Measurements from ENCODE around the gene FARS2. TPM values are rescaled to one million over a fixed set of nuclear protein-coding genes. Genes with fewer than 3 reads are reported as not detected.

The FARS2 gene
- total and polyA plus RNA-seq, 4 experiments from 2014 or later, result 15.6 to 48.4 (median 24.3) TPM

DNA sequence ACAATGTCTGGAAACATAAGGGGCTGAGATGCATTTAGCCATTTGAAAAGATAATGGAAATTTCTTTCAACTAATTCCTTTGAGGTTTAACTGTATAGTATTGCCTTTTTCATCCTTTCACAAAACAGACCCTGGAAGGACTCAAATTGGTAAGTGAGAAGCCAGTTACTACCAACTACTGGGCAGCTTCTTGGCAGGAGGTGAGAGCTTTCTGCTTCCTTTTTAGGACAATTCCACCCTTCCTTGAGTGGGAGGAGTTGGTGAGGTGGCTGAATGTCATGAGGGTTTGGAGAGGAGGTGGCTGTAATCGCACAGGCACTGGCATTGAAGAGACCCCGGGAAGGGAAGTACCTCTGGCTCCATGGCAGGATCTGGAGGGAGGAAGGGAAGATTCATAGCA lies 404.4 kb downstream of the FARS2 start:
- Mint-ChIP-seq H3K9me3 (peaks cover 0 to 3% (median 0%) of the 10 kb centered on the region in 8 donors), H3K4me1 (peaks cover 25 to 69% (median 51%) of the 10 kb centered on the region in 4 donors), H3K4me3 (peak overlapping the region in 7 of 8 donors; percentile 32 to 68 (median 43)), H3K27me3 (no peaks in the 10 kb centered on the region), H3K36me3 (peaks cover 0 to 7% of the 10 kb centered on the region in 2 donors), H3K27ac (peak overlapping the region; percentile 33 to 92 (median 77))
- ChIA-PET POLR2A (ENCODE audit: partially characterized antibody) (no interaction called here), CTCF (ENCODE audit: partially characterized antibody) (no interaction called here)
- Histone ChIP-seq H3K4me1 (ENCODE audit: insufficient read depth, low read length) (peaks cover 53% of the 10 kb centered on the region), H3K27ac (ENCODE audit: low read depth, low read length) (no peak overlapping the region), H3K36me3 (ENCODE audit: insufficient read depth, low read length) (no peaks in the 10 kb centered on the region), H3K27me3 (ENCODE audit: insufficient read depth, low read length) (no peaks in the 10 kb centered on the region), H3K9me3 (ENCODE audit: control insufficient read depth in 1 of 2, low read length in 2 of 2) (no peaks in the 10 kb centered on the region), H3K4me3 (ENCODE audit: low read length in 2 of 2) (no peak overlapping the region)
- no peak for DNase-seq
- intact Hi-C loops (cut with micrococcal nuclease), result loop anchor here (5.0 kb wide), 1 partner anchor 38 kb away; no protein-coding TSS in a partner anchor

DNA sequence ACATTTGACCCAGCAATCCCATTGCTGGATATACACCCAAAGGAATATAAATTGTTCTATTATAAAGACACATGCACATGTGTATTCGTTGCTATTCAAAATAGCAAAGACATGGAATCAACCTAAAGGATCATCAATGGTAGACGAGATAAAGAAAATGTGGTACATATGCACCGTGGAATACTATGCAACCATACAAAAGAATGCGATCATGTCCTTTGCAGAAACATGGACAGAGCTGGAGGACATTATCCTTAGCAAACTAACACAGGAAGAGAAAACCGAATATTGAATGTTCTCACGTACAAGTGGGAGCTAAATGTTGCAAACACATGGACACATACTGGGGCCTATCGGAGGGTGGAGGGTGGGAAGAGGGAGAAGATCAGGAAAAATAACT lies 405.4 kb downstream of the FARS2 start:
- ChIA-PET POLR2A (ENCODE audit: partially characterized antibody) (no interaction called here), CTCF (ENCODE audit: partially characterized antibody) (no interaction called here)
- H3K4me3 Mint-ChIP-seq, result peak overlapping the region in 2 of 8 donors; percentile 13 to 31
- intact Hi-C loops (cut with micrococcal nuclease), result loop anchor here (5.0 kb wide), 1 partner anchor 39 kb away; no protein-coding TSS in a partner anchor
- H3K27me3 Mint-ChIP-seq, result no peaks in the 10 kb centered on the region
- Histone ChIP-seq H3K27me3 (ENCODE audit: insufficient read depth, low read length) (no peaks in the 10 kb centered on the region), H3K27ac (ENCODE audit: low read depth, low read length) (no peak overlapping the region), H3K4me3 (ENCODE audit: low read length in 2 of 2) (no peak overlapping the region), H3K36me3 (ENCODE audit: insufficient read depth, low read length) (no peaks in the 10 kb centered on the region), H3K9me3 (ENCODE audit: control insufficient read depth in 1 of 2, low read length in 2 of 2) (no peaks in the 10 kb centered on the region), H3K4me1 (ENCODE audit: insufficient read depth, low read length) (peaks cover 61% of the 10 kb centered on the region)
- no peaks in the 10 kb centered on the region for H3K9me3 Mint-ChIP-seq
- H3K36me3 Mint-ChIP-seq, result peaks cover 0 to 9% of the 10 kb centered on the region in 2 donors
- peak overlapping the region in 3 of 7 donors; percentile 66 to 77 (median 68) for H3K27ac Mint-ChIP-seq
- H3K4me1 Mint-ChIP-seq, result peaks cover 29 to 71% (median 53%) of the 10 kb centered on the region in 4 donors
- DNase-seq, result no peak

- Mint-ChIP-seq H3K27me3 (no peaks in the 10 kb centered on the region), H3K4me1 (peaks cover 30 to 76% (median 55%) of the 10 kb centered on the region in 4 donors), H3K9me3 (no peaks in the 10 kb centered on the region), H3K4me3 (peak overlapping the region in 7 of 8 donors; percentile 32 to 74 (median 49)), H3K27ac (peak overlapping the region; percentile 24 to 78 (median 74)), H3K36me3 (peaks cover 0 to 11% of the 10 kb centered on the region in 2 donors)
- H3K4me3 ChIP-seq (ENCODE audit: low read length in 2 of 2), result no peak overlapping the region
- ChIA-PET CTCF (ENCODE audit: partially characterized antibody) (interaction anchor here (1.2 to 1.7 kb wide), 2 partner anchors 9 to 11 kb away, joined by 3 to 5 read pairs; no protein-coding TSS in a partner anchor), POLR2A (ENCODE audit: partially characterized antibody) (interaction anchor here (0.9 kb wide), 1 partner anchor 160 kb away, joined by 3 read pairs; no protein-coding TSS in a partner anchor)
- H3K4me1 ChIP-seq (ENCODE audit: insufficient read depth, low read length), result peaks cover 62% of the 10 kb centered on the region
- H3K27me3 ChIP-seq (ENCODE audit: insufficient read depth, low read length), result no peaks in the 10 kb centered on the region
- peak in 4 of 5 donors; percentile 13 to 68 (median 27) for DNase-seq
- no peak overlapping the region for H3K27ac ChIP-seq (ENCODE audit: low read depth, low read length)
- no peaks in the 10 kb centered on the region for H3K9me3 ChIP-seq (ENCODE audit: control insufficient read depth in 1 of 2, low read length in 2 of 2)
- intact Hi-C loops (cut with micrococcal nuclease), result loop anchor here (5.0 kb wide), 1 partner anchor 40 kb away; no protein-coding TSS in a partner anchor
- H3K36me3 ChIP-seq (ENCODE audit: insufficient read depth, low read length), result no peaks in the 10 kb centered on the region
Measured at GRCh38 chr6:5667737-5668136, 406.4 kb downstream of the FARS2 start.

DNA sequence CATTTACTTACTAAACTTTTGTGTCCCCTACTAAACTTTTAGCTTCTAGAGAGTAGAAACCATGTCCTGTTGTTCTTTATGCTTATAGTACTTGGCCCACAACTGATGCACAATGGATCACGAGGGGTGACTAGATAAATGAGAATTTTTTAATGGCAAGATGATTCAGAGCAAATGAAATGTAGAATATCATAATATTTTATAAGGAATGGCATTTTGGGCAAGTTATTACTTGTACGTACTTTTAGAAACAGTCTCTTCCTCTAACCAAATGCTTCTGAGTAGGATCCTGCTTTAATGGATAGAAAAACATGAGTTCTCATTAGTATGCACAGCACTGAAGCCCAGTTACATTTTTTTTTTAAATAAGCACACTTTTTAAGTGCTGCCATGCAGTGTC lies 409.1 kb downstream of the FARS2 start:
- H3K27me3 Mint-ChIP-seq, result no peaks in the 10 kb centered on the region
- H3K27ac Mint-ChIP-seq, result peak overlapping the region in 2 of 7 donors; percentile 8 to 43
- Histone ChIP-seq H3K4me3 (ENCODE audit: low read length in 2 of 2) (no peak overlapping the region), H3K27ac (ENCODE audit: low read depth, low read length) (no peak overlapping the region), H3K36me3 (ENCODE audit: insufficient read depth, low read length) (no peaks in the 10 kb centered on the region), H3K27me3 (ENCODE audit: insufficient read depth, low read length) (no peaks in the 10 kb centered on the region), H3K9me3 (ENCODE audit: control insufficient read depth in 1 of 2, low read length in 2 of 2) (no peaks in the 10 kb centered on the region), H3K4me1 (ENCODE audit: insufficient read depth, low read length) (peaks cover 45% of the 10 kb centered on the region)
- intact Hi-C loops (cut with micrococcal nuclease), result no loop called here
- H3K9me3 Mint-ChIP-seq, result no peaks in the 10 kb centered on the region
- peaks cover 0 to 11% of the 10 kb centered on the region in 2 donors for H3K36me3 Mint-ChIP-seq
- no peak for DNase-seq
- no peak overlapping the region for H3K4me3 Mint-ChIP-seq
- peaks cover 23 to 59% (median 38%) of the 10 kb centered on the region in 4 donors for H3K4me1 Mint-ChIP-seq
- ChIA-PET CTCF (ENCODE audit: partially characterized antibody) (no interaction called here), POLR2A (ENCODE audit: partially characterized antibody) (no interaction called here)

DNA sequence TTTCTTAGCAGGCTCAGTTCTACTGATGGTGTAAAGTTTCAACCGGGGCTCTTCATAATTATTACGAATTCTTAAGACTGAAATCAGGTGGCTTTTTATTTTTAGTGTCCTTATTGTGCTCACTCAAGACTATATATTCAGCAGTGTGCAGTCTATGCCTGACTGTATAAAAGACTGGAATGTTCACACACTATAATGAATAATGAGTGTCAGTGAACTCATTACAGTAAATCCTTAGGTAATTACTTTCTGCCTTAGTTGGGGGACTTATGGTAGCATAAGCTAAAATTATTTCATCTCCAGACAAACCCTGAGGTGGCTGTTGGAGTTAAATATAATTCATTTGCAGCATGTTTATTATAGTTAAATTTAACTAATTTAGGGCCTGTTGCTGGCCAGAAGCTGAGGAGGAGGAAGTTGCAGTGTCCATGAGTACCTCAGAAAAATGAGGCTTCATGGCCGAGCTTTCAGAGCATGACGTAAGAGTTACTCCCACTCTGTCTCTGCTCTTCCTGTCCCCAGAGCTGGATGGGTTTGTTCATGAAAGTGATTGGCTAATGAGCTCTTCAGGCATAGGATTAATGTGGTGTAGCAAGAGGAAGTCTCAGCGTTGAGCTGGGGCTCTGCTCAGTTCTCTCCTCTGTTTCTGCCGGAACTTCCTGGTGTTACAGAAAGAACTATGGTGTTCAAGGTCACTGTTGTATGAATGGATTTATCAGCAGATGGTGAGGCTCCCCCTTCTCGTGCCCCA lies 409.7 kb downstream of the FARS2 start:
- H3K4me3 ChIP-seq (ENCODE audit: low read length in 2 of 2), result no peak overlapping the region
- no peak overlapping the region for H3K27ac ChIP-seq (ENCODE audit: low read depth, low read length)

GRCh38 chr6:5671601-5672559 lies 410.6 kb downstream of the FARS2 start:
- peak overlapping the region in 4 of 7 donors; percentile 43 to 65 (median 62) for H3K27ac Mint-ChIP-seq
- H3K4me3 Mint-ChIP-seq, result peak overlapping the region in 3 of 8 donors; percentile 22 to 68 (median 59)
- Histone ChIP-seq H3K27me3 (ENCODE audit: insufficient read depth, low read length) (no peaks in the 10 kb centered on the region), H3K4me1 (ENCODE audit: insufficient read depth, low read length) (peaks cover 30% of the 10 kb centered on the region), H3K9me3 (ENCODE audit: control insufficient read depth in 1 of 2, low read length in 2 of 2) (no peaks in the 10 kb centered on the region), H3K27ac (ENCODE audit: low read depth, low read length) (no peak overlapping the region), H3K36me3 (ENCODE audit: insufficient read depth, low read length) (no peaks in the 10 kb centered on the region), H3K4me3 (ENCODE audit: low read length in 2 of 2) (no peak overlapping the region)
- H3K4me1 Mint-ChIP-seq, result peaks cover 15 to 44% (median 24%) of the 10 kb centered on the region in 4 donors
- no peaks in the 10 kb centered on the region for H3K9me3 Mint-ChIP-seq
- peaks cover 0 to 11% of the 10 kb centered on the region in 2 donors for H3K36me3 Mint-ChIP-seq
- H3K27me3 Mint-ChIP-seq, result no peaks in the 10 kb centered on the region
- intact Hi-C loops (cut with micrococcal nuclease), result no loop called here
- DNase-seq, result no peak
- POLR2A ChIA-PET (ENCODE audit: partially characterized antibody), result no interaction called here
- CTCF ChIA-PET (ENCODE audit: partially characterized antibody), result no interaction called here

More for the DNA sequence above, 409.7 kb downstream of the FARS2 start:
- intact Hi-C loops (cut with micrococcal nuclease), result no loop called here
- no peaks in the 10 kb centered on the region for H3K27me3 Mint-ChIP-seq
- H3K36me3 ChIP-seq (ENCODE audit: insufficient read depth, low read length), result no peaks in the 10 kb centered on the region
- H3K4me1 Mint-ChIP-seq, result peaks cover 19 to 52% (median 33%) of the 10 kb centered on the region in 4 donors
- H3K27ac Mint-ChIP-seq, result peak overlapping the region in 4 of 7 donors; percentile 43 to 65 (median 62)
- no peaks in the 10 kb centered on the region for H3K9me3 Mint-ChIP-seq
- peaks cover 0 to 11% of the 10 kb centered on the region in 2 donors for H3K36me3 Mint-ChIP-seq
- ChIA-PET POLR2A (ENCODE audit: partially characterized antibody) (no interaction called here), CTCF (ENCODE audit: partially characterized antibody) (no interaction called here)
- peak in 2 of 5 donors; percentile 19 to 20 for DNase-seq
- no peaks in the 10 kb centered on the region for H3K9me3 ChIP-seq (ENCODE audit: control insufficient read depth in 1 of 2, low read length in 2 of 2)
- peak overlapping the region in 5 of 8 donors; percentile 9 to 68 (median 41) for H3K4me3 Mint-ChIP-seq
- peaks cover 39% of the 10 kb centered on the region for H3K4me1 ChIP-seq (ENCODE audit: insufficient read depth, low read length)
- no peaks in the 10 kb centered on the region for H3K27me3 ChIP-seq (ENCODE audit: insufficient read depth, low read length)
